NCI-H524 (cell line): Measurements from ENCODE around the gene PSG6.
"Not testable (repeated sequence)": the region's sequence is repeated elsewhere in the genome, so short reads cannot be mapped to it uniquely, and the experiment has no call there.

Experiments
- DNase-seq, 2 experiments: peaks; one replicate each; lab custom pipeline; 2025; lab: John Stamatoyannopoulos, UW

The PSG6 gene

GRCh38 chr19:42852821-42853220, 64.9 kb downstream of the PSG6 start:
- DNase-seq: not testable (repeated sequence)
